ENCODE measurements around the gene COX4I1.

- no peak for TF ChIP-seq MXI1 (IDR thresholded peaks at IDR 0.05; ENCODE audit: low read depth, low read length)
- no peak for TF ChIP-seq SIX5 (IDR thresholded peaks at IDR 0.05; ENCODE audit: low read depth, low read length, severe bottlenecking)
- no peak for TF ChIP-seq HDGF (IDR thresholded peaks at IDR 0.05)
- TF ChIP-seq ATF2 (IDR thresholded peaks at IDR 0.05; ENCODE audit: low read length): no peak
- no peak for TF ChIP-seq POLR2A (IDR thresholded peaks at IDR 0.05; ENCODE audit: low read depth, low read length)
- TF ChIP-seq ZSCAN29 (IDR thresholded peaks at IDR 0.05): no peak
- no peak for TF ChIP-seq CHD2 (IDR thresholded peaks at IDR 0.05; ENCODE audit: borderline replicate concordance, low read depth, low read length)
- TF ChIP-seq CREM (IDR thresholded peaks at IDR 0.05; ENCODE audit: low read depth): no peak
- no peak for TF ChIP-seq CTCF (IDR thresholded peaks at IDR 0.05 in 2 of 3, conservative IDR thresholded peaks at IDR 0.05 in 1 of 3; ENCODE audit: control insufficient read depth in 2 of 3, extremely low read depth in 1 of 3, insufficient read depth in 1 of 3, low read depth in 3 of 3, low read length in 3 of 3)
- TF ChIP-seq GABPA (IDR thresholded peaks at IDR 0.05; ENCODE audit: low read depth): no peak
- TF ChIP-seq CEBPB (IDR thresholded peaks at IDR 0.05; ENCODE audit: borderline replicate concordance in 1 of 2, low read depth in 2 of 2, low read length in 2 of 2): no peak
- no peak for TF ChIP-seq PML (IDR thresholded peaks at IDR 0.05; ENCODE audit: low read length)
- no peak for TF ChIP-seq EZH2 (IDR thresholded peaks at IDR 0.05; ENCODE audit: borderline replicate concordance, control insufficient read depth, low read depth, low read length)
Measured at GRCh38 chr16:85850344-85850880, 50.9 kb downstream of the COX4I1 start.

All from GM12878 (cell line).